Left ventricle myocardium superior (tissue), 1 donor: ENCODE results near the gene SIGLEC11. TPM values are rescaled to one million over a fixed set of nuclear protein-coding genes. Genes with fewer than 3 reads are reported as not detected.
"Not testable (repeated sequence)": the region's sequence is repeated elsewhere in the genome, so short reads cannot be mapped to it uniquely, and the experiment has no call there.

Source experiments
- ATAC-seq: fragments of 200-7000 bp; cut with Tn5 transposase; one replicate; pipeline ENCODE4 v1.9.1; 2020; ENCODE audit warnings: mild to moderate bottlenecking, moderate library complexity
- DNase-seq: peaks from one replicate; pipeline ENCODE4 v3.0.0-alpha.2; 2020
- intact Hi-C: fragments of 100-400 bp; cut with micrococcal nuclease; formaldehyde crosslinking; loops from one replicate; pipeline ENCODE4 v1.11.0; 2022
- long read RNA-seq: library from polyadenylated mRNA; unstranded; transcript quantifications from one replicate; pipeline ENCODE4 v2.0.0, GENCODE V29; 2021
- total RNA-seq: library from RNA; stranded (reverse); fragmentation: NEBNext Ultra II Directional; extraction: Animal tissue kit (Norgen Biotek cat#: 25700); gene quantifications from one replicate; pipeline ENCODE4 v1.2.1, GENCODE V29; 2021
- donor health status: DM: no; HTN: yes; CAD: no; lungs with severe emphysema.

Gene SIGLEC11
- total RNA-seq = 0.59 TPM
- long read RNA-seq = 0 reads

GRCh38 chr19:49960980-49961379, at the start of gene SIGLEC11:
SIGLEC11 (minus strand) TSS chr19:49961172; CDS start chr19:49961081, 91 bp downstream.
- DNase-seq, intact Hi-C loops: not testable (repeated sequence)
- peak; percentile 75 for ATAC-seq

GRCh38 chr19:50008532-50008931, 47.6 kb upstream of the SIGLEC11 start:
- intact Hi-C loops = no loop called here
- DNase-seq (no peak), ATAC-seq (peak; percentile 38)

DNA sequence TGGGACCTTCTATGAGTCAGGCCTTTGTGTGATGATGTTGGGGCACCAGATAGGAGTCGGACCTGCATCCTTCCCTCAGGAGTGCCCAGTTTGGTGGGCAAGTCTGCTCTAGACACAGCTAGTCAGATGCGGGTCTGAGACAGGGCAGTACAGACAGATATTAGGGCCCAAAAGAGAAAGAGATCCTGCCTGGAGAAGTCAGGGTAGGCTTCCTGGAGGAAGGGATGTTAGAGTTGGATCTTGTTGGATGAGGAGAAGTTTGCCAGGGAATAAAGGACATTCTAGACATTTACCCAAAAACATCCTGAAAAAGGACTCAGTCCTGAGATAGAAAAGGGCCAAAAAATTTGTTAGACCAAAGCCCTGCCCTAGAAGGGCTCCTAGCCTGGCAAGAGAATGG, 47.0 kb upstream of the SIGLEC11 start:
- ATAC-seq (no peak), DNase-seq (no peak)
- intact Hi-C loops = no loop called here

DNA sequence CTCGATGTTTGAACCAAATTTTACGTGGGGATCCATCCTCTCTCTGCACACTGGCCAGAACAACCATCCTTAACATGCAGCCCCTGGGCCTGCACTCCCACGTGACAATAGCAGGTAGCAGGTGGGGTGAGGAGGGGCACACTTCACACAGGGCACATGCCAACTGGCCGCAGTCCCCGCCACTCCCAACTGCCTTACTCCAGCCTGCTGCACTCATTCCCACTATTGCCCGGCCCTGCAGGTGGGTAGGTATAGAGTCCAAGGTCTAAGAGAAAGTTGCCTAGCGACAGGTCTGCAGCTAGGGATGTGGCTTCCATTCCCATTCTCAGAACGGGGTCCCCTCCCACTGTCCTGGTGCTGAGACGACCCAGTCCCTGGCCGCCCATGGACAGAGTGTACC, 46.2 kb upstream of the SIGLEC11 start:
- ATAC-seq = no peak
- DNase-seq = no peak
- intact Hi-C loops = no loop called here

- intact Hi-C loops = no loop called here
Observed at GRCh38 chr19:50005428-50005827, 44.5 kb upstream of the SIGLEC11 start.

DNA sequence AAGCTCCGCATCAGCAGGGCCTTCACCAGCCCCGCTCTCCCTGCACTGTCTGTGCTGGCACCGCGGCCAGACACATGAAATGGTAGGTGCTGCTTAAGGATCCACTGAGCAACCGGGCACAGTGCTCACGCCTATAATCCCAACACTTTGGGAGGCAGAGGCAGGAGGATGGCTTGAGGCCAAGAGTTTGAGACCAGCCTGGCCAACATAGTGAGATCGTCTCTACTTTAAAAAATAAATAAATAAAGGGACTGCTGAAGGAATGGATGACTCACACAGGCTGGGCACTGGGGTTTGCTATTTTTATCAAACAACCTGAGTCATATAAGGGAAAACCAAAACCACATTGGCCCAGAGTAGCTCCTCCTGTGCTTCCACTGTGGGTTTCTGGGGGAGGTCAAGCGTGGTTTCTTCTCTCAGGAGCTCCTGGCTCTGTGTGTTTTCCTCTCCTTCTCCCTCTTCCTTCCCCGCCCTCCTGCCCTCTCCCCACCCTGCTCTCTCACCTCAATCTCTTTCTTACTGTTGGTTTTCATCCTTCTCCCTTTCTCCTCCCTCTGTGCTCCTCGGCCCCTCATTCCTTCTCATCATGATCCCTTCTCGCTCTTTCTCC, 42.9 kb upstream of the SIGLEC11 start:
- peak; percentile 74 for ATAC-seq
- no peak for DNase-seq
- intact Hi-C loops = no loop called here

More at GRCh38 chr19:50005428-50005827, 44.5 kb upstream of the SIGLEC11 start:
- DNase-seq = no peak
- ATAC-seq = no peak

DNA sequence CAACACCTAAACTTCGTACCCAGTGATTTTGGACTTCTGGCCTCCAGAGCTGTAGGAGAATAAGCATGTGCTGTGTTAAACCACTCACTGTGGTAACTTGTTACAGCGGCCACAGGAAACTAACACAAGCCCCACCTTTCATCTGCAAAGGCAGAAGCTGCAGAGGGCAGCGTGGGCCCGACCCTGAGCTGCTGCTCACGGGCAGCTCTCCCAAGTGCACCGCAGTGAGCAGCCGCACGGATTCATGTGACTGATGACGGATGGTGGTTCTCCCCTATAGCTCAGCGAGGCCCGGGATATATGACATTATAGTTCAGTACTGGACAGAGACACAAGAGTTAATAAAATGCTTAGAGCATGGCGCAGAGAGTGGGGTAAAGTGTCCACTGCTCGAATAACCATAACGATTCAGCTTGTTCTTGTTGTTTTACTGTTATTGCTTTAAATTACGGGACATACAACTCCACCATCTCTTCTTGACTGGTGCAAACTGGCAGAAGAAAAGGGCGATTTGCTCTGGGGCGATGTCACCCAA, 42.3 kb upstream of the SIGLEC11 start:
- no peak for ATAC-seq
- intact Hi-C loops = no loop called here
- DNase-seq = no peak

DNA sequence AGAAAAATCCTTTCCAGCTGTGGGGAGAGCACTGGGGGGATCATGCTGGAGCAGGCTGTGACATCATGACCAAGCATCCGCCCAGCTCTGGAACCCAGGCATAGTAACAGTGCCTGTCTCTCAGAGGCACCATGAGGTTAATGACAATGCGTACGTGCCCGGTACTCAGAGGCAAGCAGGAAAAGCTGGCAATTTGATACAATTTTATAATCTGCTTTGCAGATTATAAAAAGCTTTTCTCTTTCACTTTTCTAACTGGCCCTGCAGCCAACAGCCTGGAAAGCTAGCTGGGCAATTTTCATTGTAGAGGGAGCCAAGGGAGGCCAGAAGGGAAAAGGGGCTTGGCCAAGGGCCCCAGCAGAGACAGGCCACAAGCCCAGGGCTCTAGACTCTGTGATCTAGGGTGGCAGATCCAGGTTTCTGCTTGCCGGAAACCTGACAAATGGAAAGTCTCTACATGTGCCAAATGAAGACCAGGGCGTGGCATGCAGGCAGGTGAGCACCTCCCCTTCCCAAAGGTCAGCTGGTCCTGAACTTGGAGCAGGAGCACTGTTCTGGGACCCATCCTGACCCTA, 41.5 kb upstream of the SIGLEC11 start:
- DNase-seq (no peak), ATAC-seq (no peak)
- intact Hi-C loops = no loop called here

- intact Hi-C loops = no loop called here
- DNase-seq (no peak), ATAC-seq (no peak)
Observed at GRCh38 chr19:50001775-50002174, 40.8 kb upstream of the SIGLEC11 start.

GRCh38 chr19:50000841-50001557, 40.0 kb upstream of the SIGLEC11 start:
- intact Hi-C loops = no loop called here
- ATAC-seq (no peak), DNase-seq (no peak)

- intact Hi-C loops = no loop called here
- ATAC-seq = no peak
- no peak for DNase-seq
Observed at GRCh38 chr19:50000038-50000840, 39.3 kb upstream of the SIGLEC11 start.

GRCh38 chr19:49999371-50000010, 38.5 kb upstream of the SIGLEC11 start:
- ATAC-seq (no peak), DNase-seq (peak; percentile 41)
- intact Hi-C loops = no loop called here

DNA sequence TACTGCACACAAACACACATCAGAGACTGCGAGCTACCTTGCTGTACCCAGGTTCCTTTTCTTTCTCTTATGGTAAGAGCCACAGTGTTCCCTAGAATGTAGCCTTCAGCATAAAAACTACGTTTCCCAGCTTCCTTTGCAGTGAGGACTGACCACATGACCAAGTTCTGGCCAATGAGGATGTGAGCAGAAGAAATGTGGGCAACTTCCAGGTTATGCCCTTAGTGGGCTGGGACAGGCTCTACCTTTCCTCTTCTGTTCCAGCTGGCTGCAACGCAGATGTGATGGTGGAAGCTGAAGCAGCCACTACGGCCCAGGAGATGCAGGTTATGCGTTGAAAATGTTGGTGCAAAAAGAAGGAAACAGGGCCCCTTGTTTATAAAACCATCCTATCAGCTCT, 36.7 kb upstream of the SIGLEC11 start:
- intact Hi-C loops = no loop called here
- ATAC-seq = peak; percentile 41
- no peak for DNase-seq

DNA sequence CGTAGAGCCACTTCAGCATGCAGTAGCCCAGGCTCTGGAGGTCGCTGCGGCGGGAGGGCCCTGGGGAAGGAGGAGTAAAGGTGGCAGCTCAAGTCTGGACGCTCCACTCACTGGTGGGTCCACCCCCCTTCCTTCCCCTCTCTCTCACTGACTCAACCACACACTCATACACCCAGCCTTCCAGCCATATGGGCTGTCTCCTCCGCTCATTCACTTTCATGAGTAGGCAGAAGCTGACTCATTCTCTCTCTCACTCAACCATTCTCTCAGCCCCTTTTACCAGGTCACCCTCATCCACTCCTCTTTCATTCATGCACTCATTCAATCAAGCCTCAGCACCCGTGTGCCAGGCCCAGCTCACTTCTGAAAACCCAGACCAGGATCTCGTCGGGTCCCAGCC, 27.5 kb upstream of the SIGLEC11 start:
- intact Hi-C loops = loop anchor here (10.0 kb wide), 1 partner anchor 54 kb away; no protein-coding TSS in a partner anchor
- DNase-seq (no peak), ATAC-seq (no peak)

GRCh38 chr19:49988007-49988406, 27.0 kb upstream of the SIGLEC11 start:
- intact Hi-C loops = loop anchor here (10.0 kb wide), 1 partner anchor 53 kb away; no protein-coding TSS in a partner anchor
- DNase-seq (no peak), ATAC-seq (no peak)

GRCh38 chr19:49987159-49987698, 26.3 kb upstream of the SIGLEC11 start:
- intact Hi-C loops = loop anchor here (10.0 kb wide), 1 partner anchor 52 kb away; no protein-coding TSS in a partner anchor
- DNase-seq (peak; percentile 87), ATAC-seq (peak; percentile 86)

DNA sequence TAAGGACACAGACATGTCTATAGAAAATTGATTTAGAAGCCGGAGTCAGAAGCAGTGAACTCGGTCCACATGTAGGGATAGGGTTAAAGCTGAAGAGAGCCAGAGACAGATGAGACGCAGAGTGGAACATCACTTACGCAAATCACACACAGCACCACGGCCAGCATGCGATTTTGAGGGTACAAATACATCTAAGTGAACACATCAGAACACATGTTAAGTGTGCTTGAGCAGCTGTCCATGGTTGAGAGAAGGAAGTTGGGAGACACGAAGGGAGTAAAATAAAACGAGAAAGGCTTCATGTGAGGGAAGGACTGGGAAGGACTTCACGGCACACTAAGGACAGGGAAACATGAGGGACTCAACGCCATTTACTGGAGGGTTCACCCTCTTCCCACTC, 25.4 kb upstream of the SIGLEC11 start:
- intact Hi-C loops = loop anchor here (10.0 kb wide), 1 partner anchor 52 kb away; no protein-coding TSS in a partner anchor
- ATAC-seq (no peak), DNase-seq (no peak)

DNA sequence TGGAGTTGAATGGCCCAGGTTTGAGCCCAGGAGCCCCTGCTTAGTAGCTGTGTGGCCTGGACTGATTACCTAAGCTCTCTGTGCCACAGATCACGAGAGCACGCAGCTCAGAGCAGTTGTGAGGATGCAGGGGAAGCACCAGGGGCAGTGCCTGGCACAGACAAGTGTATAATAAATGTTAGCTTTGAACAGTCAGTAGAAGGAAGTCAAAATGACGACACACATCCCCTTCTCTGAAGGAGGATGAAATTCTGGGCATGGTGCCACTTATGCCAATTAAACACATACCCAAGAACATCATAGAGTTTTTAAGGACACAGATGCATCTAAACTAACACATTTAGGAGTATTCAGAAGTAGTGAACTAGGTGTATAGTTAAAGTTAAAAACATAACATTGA, 24.9 kb upstream of the SIGLEC11 start:
- no peak for DNase-seq
- no peak for ATAC-seq
- intact Hi-C loops = loop anchor here (10.0 kb wide), 1 partner anchor 51 kb away; no protein-coding TSS in a partner anchor
